NCI-H226 (cell line): ENCODE measurements around the gene NTRK3.
A peak's percentile ranks its signal among the peaks of the same experiment; 100 is the strongest.

Experiments
- DNase-seq: peaks from one replicate; pipeline ENCODE4 v3.0.0-alpha.2; 2015

The NTRK3 gene

DNA sequence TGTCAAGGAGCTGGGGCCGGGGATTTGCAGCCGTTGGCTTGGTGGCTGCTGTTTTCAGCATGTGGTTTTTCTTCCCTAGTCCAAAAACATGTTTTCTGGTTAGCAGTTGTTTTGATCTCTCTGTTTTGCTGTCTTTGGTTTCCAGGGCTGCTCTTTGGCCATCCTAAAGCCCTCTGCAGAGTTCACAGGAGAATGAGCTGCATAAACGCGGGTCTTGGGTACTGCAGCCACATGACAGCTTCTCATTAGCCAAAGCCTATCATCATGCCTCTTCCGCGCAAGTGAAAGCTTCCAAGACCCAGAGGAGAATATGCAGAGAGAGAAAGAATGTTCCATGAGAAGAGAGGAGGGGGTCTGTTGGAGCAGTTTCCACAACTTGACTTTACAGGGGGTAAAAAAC lies 138.5 kb downstream of the NTRK3 start:
- no peak for DNase-seq

DNA sequence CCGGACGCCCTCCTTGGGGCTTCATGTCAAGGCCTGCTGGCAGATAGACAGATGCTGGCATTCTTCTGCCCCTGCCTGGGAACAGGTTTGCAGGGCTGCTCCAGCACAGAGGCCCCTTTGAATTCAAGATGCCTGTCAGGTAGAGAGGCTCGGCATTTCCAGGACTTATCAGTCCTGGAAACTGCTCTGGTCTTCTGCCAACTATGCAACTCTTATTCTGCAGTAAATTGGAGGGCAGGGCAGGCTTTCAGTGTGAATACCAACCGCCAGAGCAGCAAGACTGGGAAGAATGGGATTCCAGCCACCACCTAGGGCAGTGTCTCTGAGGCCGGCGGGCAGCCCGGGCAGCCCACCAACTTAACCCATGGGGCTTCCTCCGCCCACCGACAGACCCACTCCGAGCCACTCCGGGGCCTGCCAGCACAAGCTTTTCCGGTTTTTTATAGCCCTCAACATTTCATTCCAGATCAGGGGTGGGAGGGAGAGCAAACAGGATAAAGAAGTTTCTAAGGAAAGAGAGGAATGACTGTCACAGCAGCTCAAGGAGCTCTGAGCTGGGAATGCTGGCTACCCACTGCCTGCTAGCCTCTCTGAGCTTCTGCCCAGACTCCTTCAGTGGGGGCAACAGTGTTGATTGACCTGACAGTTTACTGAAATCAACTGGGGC lies 140.9 kb downstream of the NTRK3 start:
- DNase-seq: peak; percentile 43

DNA sequence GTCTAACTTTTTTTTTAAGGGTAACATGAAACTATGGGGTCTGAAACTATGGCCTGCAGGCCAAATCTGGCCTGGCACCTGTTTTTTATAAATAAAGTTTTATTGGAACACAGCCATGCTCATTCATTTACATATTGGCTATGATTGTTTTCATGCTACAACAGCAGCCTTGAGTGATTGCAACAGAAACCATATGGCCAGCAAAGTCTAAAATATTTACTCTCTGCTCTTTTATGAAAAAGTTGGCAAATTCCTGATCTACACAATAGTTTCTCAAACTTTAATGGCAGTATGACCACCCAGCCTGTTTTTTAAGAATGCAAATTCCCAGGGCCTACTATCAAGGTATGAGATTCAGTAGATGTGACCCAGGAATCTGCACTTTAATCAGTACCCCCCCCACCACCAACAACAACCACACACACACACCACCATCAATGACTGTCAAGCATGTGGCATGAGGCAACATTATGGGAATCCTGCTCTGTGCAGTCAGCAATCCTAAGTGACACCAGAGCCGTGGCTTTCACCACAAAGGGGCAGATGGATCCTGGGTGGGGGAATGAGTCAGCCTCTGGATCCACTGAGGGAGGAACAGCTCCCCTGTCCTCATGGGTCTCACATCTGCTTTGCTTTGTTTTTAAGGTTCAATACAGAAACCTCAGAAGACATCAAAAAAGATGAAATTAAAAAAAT lies 142.8 kb downstream of the NTRK3 start:
- no peak for DNase-seq

DNA sequence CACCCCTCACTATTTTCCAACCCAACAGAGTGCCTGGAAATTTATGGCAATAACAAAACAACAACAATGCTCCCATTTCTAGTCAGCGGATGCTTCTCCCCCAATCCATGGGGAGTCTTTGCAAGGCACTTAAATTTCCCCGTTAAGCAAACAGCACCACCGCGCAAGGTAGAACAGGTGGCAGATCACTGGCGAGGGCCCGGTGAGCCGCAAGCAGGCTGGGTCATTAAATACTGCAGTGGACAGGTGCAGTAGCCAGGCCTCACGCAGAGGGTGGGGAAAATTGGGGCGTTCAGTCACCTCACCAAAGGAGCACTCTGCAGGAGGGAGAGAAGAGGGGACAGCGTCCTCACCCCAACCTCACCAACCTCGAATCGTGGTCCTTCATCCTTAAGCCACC lies 147.5 kb downstream of the NTRK3 start:
- no peak for DNase-seq

DNA sequence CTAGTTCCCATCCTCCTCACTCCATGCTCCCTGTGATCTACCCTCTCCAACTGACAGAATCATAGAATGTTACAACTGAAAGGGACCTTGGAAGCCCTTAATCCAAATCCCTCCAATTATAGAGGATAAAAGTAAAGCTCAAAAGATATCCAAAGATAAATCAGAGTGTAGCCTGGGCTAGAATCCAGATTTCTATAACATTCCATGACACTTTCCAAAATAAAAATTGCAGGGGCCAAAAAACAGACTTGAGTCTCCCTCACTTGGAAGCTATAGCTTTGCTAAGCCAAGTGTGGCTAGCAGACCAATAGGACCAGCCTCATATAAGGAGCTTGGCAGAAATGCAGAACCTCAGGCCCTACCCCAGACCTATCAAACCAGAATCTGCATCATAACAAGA lies 148.1 kb downstream of the NTRK3 start:
- no peak for DNase-seq

DNA sequence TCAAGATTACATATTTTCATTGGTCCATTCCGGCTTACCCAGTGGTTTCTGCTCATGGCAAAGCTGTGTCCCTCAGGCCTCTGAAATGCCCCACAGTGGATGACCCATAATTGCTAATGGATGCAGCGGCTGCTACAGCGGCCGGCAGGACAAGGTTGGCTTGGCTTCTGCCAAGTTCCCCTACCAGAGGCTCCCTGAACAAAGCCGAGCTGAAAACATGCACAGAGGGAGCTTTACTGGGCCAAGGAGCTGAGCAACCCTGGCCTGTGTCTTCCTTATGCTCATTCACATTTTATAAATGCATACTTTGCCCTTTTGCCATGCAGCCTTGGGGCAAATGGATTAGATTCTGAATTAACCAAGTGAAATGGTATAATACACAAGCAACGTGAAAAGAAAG lies 150.5 kb downstream of the NTRK3 start:
- no peak for DNase-seq

DNA sequence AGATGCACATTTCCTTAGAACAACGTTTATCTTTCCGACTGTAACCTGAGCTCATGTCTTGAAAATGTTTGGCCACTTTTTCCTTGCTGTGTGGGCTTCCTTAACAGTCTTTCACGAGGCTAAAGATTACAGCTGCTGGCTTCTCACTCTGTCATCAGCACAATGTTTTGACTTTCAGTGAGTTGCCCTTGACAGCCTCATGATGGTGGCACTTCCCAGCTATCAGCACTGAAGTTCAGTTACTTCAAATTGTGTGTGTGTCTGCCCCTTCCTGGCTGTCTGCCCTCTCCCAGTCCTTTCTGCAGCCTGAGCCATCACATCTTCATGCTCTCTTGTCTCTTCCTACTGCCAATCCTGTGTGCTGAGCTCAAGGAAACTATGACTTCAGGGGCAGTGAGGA lies 152.2 kb downstream of the NTRK3 start:
- DNase-seq: no peak

DNA sequence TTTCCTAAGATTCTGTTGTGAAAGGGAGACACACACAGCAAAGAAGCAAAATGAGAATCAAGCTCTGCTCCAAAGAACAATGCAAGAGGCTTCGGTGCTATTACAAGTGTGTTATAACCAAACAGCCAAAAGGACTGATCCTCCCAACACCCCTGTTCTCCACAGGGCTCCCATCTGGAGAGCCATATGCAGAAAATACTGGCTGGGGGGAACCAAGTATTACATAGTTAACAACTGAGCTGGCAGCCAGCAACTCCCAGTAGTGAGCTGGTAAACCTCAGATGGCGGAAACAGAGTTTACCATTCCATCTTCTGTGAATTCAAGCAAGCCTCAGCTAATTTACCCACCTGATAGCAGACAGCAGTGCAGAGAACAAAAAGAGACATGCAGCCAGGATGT lies 156.4 kb downstream of the NTRK3 start:
- DNase-seq: no peak

DNA sequence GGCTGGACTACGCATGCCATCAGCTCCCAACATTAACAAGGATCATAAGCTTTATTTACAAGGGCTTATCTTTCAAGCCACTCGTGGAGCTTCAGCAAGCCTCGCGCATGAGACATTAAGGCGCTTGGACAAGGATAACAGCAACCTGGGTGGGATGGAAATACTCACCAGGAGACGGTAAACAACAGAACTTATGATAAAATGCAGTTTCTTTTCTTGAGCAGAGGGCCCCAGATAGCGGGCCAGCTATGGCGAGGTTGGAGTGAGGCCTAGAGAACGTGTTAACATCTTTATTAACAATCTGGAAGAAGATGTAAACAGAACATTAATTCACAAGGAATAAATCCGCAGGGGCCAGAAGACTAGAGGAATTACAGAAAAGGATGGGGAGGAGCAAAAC lies 158.2 kb downstream of the NTRK3 start:
- no peak for DNase-seq

DNA sequence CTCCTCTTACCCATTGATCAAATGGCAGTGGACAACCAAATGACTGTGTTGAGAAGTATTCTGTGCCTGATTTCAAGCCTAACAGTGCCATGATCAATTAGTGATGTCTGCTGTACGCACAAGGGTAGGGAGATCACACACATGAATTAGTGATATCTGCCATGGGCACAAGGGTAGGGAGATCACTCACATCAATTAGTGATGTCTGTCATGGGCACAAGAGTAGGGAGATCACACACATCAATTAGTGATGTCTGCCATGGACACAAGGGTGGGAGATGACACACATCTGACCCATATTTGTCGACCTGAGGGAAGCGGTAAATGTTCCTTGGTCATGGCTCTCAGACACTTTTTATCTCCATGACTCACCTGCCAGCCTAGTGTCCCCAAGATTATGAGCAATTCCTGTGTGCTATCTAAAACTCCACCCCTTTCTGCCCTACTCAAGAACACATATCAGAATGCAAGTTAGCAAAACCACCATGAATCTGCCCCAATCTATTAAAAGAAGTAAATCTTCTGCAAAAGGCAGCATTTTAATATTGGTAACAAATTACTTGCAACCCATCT lies 165.0 kb downstream of the NTRK3 start:
- DNase-seq: no peak

DNA sequence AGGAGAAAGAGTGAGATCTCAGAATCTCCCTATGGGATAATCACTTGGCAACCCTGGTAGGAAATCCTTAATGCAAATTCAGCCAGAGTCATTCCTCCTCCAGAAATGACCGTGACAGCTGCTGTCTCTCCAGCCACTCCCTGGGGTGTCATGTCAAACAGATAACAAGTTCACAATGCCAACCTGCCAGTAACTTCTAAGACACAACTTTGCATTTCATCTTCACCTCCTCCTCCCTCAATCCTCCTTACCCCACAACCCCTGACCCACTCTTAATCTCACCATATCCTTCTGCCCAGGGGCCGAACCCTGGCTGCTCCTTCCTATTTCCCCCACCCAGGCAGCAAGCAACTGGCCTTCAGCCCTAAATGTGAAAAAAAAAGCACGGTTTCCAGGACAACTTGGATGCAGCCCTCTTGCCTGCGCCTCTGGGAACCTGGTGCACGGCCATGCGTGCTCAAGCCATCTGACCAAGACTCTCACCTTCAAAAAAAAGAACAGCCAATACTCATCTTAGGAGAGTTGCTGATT lies 166.0 kb downstream of the NTRK3 start:
- no peak for DNase-seq

DNA sequence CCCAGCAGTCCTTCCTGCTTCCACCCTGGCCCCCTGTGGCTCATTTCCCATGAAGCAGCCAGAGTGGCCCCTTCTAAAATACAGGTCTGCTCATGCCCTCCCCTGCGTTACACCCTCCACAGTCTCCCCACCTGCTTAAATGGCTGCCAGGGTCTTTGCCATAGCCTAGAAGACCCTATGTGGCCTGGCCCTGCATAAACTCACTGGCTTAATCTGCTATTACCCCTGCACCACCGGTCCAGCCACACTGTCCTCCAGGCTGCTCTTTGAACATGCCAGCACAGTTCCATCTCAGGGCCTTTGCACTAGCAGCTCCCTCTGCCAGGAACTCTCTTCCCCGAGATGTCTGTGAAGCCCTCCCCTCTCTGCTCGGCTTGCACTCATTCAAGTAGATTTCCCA lies 166.8 kb downstream of the NTRK3 start:
- no peak for DNase-seq

DNA sequence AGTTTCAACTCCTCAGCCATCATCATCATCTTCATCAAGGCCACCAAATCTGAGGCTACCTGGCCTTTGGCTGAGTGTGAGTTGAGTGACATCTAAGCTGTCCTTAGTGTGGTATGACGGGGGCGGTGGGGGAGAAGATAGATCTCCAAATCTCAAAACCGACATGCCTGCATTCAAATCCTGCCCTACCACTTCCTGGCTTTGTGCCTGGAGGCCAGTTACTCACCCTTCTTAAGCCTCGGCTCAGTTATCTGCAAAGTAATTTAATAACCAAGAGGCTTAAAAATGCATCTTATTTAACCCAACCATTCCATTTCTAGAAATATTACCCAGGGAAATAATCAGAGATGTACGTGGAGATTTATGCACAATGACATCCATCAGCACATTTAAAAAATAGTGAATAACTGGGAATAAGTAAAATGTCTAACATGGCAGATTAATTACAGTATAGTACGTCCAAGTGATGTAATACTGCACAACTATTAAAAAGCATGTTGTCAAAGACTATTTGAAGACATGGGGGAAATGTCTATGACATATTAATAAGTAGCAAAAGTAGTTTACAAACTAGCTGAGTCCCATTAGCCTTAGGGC lies 167.4 kb downstream of the NTRK3 start:
- DNase-seq: peak; percentile 12

DNA sequence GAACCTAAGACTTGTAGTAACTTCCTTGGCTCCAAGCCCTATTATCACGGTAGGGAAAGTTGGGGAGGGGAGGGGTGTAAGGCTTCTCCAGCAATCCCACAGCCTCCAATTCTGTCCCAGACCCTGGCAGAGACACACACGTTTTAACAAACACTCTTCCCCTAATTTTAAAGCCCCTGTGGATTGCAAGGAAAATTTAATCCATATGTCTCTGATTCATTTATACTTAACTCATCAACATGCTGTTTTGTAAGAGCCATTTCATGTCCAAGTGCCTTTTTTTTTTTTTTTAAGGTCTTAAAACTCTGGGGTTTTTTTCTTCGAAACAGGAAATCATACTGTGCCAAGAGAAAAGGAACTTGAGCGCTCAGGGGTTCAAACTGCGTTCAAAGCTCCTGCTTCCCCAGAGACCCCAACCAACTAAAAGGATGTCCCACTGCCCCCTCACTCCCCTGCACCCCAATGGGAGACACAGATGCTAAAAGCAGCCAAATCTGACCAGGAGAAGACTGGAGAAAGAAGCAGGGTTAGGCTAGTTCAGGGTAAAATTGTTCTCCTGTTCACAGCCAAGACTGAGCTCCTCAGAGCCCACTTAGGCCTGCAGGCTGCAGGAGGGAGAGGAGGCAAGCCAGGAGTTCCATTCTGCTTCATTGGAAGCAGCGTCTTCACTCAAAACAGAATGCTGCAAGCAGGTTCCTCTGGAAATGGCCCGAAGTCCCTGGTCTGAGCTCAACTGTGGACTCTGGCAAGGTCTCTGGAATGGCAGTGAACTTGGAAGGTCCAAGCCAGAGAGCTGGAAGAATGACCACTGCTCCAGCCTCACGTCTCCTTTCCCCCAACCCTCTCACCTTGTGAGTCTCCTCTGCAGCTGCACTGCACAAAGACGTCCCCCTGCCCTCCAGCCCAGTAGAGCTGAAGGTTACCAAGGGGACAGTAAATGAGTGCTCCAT lies 172.5 kb downstream of the NTRK3 start:
- no peak for DNase-seq

DNA sequence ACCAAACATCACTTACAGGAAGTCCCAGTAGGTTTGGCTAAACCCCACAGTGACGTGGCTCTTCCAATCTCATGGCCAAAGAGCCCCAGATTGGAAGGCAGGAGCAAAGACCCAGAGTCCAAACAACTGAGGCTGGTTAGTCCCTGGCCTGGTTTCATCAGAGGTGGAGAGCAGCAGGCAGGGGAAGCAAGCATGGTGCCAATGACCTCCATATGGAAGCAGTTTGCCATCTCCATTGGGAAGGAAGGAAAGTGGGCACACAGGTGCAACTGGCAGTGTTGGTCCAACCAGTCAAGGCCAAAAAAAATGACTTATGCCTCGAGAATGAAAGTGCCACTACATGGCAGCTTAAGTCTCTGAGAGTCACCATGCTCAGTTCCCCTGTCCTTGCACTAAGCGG lies 175.9 kb downstream of the NTRK3 start:
- DNase-seq: no peak

DNA sequence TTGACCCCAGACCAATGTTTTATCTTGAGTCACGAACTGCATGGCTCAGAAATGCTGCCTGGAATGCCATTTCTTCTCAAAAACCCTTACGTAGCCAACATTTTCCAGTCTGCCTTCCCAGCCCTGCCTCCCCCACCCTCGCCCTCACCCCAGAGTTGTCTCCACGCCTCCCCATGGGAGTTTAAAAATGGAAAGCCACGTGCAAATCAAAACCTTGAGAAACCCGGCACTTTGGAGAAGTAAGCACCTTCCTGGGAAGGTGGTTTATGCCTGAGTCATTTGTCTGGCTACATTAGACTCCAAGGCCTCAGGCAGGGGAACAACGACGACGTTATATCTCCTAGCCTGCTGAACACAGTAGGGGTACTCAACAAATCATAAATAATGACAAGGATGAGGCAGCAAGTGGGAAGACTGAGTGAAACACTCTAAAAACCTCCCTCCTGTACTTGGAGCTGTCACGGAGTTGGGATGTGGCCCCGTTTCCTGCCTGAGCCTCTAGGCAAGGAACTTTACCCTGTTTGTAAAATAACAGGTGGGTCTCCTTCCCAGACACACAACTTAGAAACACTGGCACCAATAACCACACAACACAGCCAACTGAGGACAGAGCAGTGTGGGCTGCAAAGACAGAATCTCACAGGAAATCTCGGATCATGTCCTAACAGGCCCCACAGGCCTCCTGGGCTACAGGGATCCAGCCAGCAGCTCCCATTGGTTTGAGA lies 179.1 kb downstream of the NTRK3 start:
- no peak for DNase-seq

DNA sequence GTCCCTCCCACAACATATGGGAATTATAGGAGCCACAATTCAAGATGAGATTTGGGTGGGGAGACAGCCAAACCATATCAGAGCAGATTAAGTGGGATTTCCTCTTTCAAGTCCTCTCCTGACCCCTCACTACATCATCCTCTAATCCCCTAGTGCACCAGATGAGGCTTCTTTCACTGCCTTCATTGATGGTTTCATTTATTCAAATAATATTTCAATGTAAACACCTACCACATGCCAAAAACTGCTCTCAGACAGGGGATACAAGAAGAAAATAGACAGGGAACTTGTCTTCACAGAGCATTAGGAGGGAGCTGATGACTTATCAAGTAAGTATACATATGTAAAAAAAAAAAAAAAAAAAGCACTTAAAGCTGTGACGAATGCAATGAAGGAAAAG lies 180.2 kb downstream of the NTRK3 start:
- DNase-seq: no peak

DNA sequence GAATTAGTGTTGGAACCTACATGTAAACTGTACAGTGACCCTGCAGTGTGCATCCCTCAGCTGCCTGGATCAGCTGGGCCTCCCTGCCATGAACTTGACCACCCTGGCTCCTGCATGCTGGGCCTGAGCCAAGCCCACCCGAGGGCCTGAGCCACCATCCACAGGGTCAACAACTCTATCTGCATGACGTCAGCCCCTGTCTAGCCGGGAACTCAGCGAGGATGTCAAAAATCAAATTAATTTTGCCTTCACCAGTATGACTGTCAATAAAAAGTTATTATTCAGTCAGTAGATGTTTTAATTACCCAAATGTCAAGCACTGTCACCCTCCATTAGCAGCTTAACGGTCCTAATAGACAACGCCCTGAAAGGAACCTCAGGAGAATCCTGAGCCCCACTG lies 181.4 kb downstream of the NTRK3 start:
- DNase-seq: no peak

DNA sequence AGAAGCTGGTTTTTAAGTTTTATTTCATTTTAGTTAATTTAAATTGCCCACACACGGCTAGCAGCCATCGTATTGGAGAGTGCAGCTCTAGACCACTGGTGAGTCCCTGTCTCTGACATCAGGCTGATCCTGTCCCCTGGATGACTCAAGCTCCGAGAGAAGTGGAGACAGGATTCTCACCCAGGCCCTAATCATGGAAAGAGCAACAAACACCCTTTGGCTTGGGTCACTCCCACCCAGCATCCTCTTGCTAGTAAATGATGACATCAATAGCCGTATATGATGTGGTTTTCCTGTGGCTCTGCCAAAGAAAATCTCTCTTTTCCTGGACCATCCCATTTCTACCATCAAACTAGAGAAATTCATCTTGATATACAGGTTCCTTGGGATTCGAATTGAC lies 182.2 kb downstream of the NTRK3 start:
- no peak for DNase-seq

DNA sequence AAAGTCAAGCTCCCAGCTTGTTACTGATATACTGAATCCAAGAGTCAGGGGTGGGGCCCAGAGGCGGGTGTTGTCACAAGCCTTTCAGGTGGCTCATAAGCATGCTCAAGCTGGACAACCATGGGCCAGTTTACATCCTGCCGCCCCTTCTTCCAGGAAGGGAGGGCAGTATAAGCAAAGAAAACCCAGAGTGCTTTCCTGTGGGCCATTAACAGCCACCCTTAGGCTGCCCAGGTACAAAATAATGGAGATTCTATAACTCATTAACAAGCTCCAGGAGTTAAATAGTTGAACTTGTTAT lies 183.2 kb downstream of the NTRK3 start:
- no peak for DNase-seq

DNA sequence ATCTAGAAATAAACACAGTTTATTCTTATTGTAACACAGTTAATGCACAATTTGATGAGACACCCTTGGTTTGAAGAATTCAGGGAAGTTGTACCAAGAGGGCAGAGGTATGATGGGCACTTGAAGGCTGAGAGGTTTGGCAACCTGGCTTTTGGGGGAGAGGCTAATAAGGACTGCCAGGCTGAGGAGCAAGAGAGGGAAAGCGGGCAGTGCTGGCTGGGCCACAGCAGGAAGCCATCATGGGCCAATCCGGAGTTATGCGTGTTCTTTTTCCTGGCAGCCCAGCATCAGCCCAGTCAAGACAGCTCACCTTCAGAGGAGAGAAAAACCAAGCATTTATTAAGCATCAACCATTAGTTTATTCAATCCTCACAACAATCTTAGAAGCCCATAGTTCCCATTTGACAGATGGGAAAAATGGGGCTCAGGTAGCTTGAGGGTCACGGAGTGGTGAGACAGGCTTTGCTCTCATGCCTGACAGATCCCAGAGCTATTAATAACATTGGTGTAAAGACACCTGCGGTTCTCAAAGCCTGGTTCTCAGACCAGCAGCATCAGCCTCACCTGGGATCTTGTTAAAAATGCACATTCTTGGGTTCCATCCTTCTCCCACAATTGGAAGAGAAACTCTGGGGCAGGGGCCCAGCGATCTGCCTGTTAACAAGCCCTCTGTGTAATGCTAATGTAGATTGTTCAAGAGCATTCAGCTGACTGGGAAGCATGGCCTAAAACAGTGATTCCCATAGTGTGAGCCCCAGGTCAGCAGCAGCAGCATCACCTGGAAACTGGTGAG lies 183.7 kb downstream of the NTRK3 start:
- no peak for DNase-seq
